ENCODE results near the gene TFB2M. TPM values are rescaled to one million over a fixed set of nuclear protein-coding genes. Genes with fewer than 3 reads are reported as not detected.

Gene TFB2M
- total RNA-seq, 1 donor from 2014 or later = 9.5 TPM

DNA sequence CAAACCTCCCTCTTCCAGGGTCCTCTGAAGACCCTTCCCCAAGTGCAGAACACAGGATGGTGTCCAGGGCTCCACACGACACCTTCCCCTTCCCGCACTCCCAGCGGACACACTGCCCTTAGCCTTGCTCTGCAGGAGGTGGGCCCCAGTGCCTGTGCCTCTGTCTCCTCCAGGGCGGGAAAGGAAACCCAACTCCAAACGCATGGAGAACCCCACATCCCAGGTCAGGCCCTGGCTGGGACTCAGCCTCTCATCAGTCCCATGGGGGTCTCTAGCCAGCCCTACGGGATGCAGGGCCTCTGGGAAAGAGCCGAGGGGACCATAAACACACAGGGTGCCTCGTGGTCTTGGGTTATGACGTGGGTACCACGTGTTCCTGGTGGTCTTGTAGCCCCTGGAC lies 53.4 kb downstream of the TFB2M start:
- H3K4me3 Mint-ChIP-seq (ENCODE audit: unreplicated experiment) = no peak overlapping the region
- peaks cover 13% of the 10 kb centered on the region for H3K27me3 Mint-ChIP-seq (ENCODE audit: unreplicated experiment)
- DNase-seq (ENCODE audit: low spot score) = no peak
- peaks cover 16% of the 10 kb centered on the region for H3K9me3 Mint-ChIP-seq (ENCODE audit: unreplicated experiment)
- TF ChIP-seq, protein P1, sequence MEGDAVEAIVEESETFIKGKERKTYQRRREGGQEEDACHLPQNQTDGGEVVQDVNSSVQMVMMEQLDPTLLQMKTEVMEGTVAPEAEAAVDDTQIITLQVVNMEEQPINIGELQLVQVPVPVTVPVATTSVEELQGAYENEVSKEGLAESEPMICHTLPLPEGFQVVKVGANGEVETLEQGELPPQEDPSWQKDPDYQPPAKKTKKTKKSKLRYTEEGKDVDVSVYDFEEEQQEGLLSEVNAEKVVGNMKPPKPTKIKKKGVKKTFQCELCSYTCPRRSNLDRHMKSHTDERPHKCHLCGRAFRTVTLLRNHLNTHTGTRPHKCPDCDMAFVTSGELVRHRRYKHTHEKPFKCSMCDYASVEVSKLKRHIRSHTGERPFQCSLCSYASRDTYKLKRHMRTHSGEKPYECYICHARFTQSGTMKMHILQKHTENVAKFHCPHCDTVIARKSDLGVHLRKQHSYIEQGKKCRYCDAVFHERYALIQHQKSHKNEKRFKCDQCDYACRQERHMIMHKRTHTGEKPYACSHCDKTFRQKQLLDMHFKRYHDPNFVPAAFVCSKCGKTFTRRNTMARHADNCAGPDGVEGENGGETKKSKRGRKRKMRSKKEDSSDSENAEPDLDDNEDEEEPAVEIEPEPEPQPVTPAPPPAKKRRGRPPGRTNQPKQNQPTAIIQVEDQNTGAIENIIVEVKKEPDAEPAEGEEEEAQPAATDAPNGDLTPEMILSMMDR (IDR thresholded peaks at IDR 0.05; ENCODE audit: unreplicated experiment) = no peak
- H3K4me1 Mint-ChIP-seq (ENCODE audit: unreplicated experiment) = peaks cover 2% of the 10 kb centered on the region
- H3K36me3 Mint-ChIP-seq (ENCODE audit: low read depth, unreplicated experiment) = peaks cover 18% of the 10 kb centered on the region
- H3K27ac Mint-ChIP-seq (ENCODE audit: unreplicated experiment) = no peak overlapping the region

DNA sequence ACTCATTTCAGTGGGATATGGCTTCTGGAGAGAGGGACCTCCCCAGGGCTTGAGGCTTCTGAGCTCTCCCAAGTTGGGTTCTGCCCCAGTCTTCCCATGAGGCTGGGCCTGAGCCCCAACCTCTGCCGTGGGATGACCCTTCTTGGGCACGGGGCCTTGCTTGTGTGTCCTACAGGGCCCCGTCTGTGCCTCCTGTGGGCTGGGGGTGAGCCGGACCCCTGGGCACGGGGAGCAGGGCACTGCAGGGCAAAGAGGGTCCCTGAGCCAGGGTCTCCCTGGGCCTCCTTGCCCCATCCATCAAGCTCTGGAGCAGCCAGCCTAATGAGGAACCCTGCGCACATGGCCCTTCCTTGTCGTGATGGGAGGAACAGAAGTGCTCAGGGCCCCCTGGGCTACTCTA lies 53.8 kb downstream of the TFB2M start:
- Mint-ChIP-seq H3K36me3 (ENCODE audit: low read depth, unreplicated experiment) (peaks cover 18% of the 10 kb centered on the region), H3K27ac (ENCODE audit: unreplicated experiment) (no peak overlapping the region), H3K27me3 (ENCODE audit: unreplicated experiment) (peaks cover 16% of the 10 kb centered on the region), H3K4me1 (ENCODE audit: unreplicated experiment) (peaks cover 7% of the 10 kb centered on the region), H3K4me3 (ENCODE audit: unreplicated experiment) (no peak overlapping the region), H3K9me3 (ENCODE audit: unreplicated experiment) (peaks cover 16% of the 10 kb centered on the region)
- no peak for DNase-seq (ENCODE audit: low spot score)
- TF ChIP-seq, protein P1 (IDR thresholded peaks at IDR 0.05; ENCODE audit: unreplicated experiment) = no peak

DNA sequence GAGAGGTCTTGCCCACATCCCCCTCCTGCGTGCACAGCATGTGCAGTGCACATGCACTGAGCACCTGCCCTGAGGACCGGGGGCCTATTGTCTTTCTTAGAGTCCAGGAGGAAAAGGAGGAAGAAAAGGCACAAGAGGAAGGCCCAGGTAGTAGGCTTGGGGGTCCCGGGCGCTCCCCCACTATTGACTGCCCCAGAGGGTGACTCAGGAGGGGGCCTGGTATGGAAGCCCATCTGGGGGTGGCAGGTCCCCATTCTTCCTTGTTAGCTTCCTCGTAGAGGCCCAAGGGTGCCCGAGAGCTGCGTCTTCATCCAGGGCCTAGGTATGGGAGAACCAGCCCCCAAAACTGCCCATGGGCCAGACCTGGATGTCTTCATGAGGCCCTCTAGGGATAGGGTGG lies 54.9 kb downstream of the TFB2M start:
- DNase-seq (ENCODE audit: low spot score) = no peak
- peaks cover 16% of the 10 kb centered on the region for H3K27me3 Mint-ChIP-seq (ENCODE audit: unreplicated experiment)
- TF ChIP-seq, protein P1 (IDR thresholded peaks at IDR 0.05; ENCODE audit: unreplicated experiment) = no peak
- peaks cover 18% of the 10 kb centered on the region for H3K36me3 Mint-ChIP-seq (ENCODE audit: low read depth, unreplicated experiment)
- peaks cover 16% of the 10 kb centered on the region for H3K9me3 Mint-ChIP-seq (ENCODE audit: unreplicated experiment)
- H3K4me1 Mint-ChIP-seq (ENCODE audit: unreplicated experiment) = peaks cover 10% of the 10 kb centered on the region
- H3K4me3 Mint-ChIP-seq (ENCODE audit: unreplicated experiment) = no peak overlapping the region
- H3K27ac Mint-ChIP-seq (ENCODE audit: unreplicated experiment) = no peak overlapping the region

DNA sequence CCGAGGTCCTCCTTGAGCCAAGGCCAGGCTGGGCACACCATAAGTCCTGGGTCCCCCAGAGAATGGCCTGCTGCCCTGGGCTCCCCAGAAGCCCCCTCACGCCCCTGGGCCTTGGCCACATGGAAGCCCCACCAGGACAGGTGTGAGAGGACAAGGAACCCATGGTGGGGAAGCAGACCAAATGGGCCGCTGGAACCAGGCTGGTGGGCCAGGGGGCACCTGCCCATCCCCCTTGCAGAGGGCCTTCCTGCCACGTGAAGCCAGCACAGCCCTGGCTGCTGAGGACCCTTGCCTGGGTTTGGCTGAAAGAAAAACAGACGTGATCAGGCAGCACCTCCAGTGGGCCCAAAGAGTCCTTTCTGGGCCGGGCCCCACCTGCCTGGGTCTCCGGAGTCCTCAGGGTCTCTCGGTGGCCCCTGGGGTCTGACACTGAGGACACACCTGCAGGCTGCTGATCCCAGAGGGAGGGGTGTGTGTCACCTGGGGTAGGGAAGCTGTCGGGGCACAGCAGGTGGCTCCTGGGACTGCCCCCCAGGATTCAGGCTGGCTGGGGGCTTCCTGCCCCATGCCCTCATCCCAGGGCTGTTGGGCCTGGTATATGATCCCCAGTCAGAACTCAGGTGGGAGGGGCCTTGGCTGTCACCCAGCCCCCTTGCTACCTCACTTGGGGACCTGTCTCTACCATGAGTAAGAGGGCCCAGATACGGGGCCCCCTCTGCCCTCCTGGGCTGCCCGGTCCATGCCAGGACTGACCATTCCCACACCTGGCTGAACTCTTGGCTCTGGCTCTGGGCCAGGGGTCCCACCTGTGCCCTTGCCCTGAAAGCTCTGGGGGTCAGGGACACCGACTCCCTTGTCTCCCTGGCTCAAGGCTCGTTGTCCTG lies 55.7 kb downstream of the TFB2M start:
- Mint-ChIP-seq H3K9me3 (ENCODE audit: unreplicated experiment) (peaks cover 10% of the 10 kb centered on the region), H3K27me3 (ENCODE audit: unreplicated experiment) (peaks cover 14% of the 10 kb centered on the region), H3K36me3 (ENCODE audit: low read depth, unreplicated experiment) (peaks cover 23% of the 10 kb centered on the region), H3K27ac (ENCODE audit: unreplicated experiment) (no peak overlapping the region), H3K4me3 (ENCODE audit: unreplicated experiment) (no peak overlapping the region), H3K4me1 (ENCODE audit: unreplicated experiment) (peaks cover 16% of the 10 kb centered on the region)
- TF ChIP-seq, protein P1 (IDR thresholded peaks at IDR 0.05; ENCODE audit: unreplicated experiment) = no peak
- DNase-seq (ENCODE audit: low spot score) = no peak

Data from endothelial cell (in vitro differentiated cells).